ENCODE results near the gene LINGO4. TPM values are rescaled to one million over a fixed set of nuclear protein-coding genes. Genes with fewer than 3 reads are reported as not detected.

LINGO4 gene, protein sequence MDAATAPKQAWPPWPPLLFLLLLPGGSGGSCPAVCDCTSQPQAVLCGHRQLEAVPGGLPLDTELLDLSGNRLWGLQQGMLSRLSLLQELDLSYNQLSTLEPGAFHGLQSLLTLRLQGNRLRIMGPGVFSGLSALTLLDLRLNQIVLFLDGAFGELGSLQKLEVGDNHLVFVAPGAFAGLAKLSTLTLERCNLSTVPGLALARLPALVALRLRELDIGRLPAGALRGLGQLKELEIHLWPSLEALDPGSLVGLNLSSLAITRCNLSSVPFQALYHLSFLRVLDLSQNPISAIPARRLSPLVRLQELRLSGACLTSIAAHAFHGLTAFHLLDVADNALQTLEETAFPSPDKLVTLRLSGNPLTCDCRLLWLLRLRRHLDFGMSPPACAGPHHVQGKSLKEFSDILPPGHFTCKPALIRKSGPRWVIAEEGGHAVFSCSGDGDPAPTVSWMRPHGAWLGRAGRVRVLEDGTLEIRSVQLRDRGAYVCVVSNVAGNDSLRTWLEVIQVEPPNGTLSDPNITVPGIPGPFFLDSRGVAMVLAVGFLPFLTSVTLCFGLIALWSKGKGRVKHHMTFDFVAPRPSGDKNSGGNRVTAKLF
- not detected in 2 replicates for total RNA-seq (2021)
- Bru-seq, nascent RNA = not detected
- BruChase-seq, experiment 1, labeled RNA remaining after a 2-hour chase = not detected
- BruChase-seq, experiment 2, labeled RNA remaining after a 6-hour chase = not detected
- long read RNA-seq = 0 reads

DNA sequence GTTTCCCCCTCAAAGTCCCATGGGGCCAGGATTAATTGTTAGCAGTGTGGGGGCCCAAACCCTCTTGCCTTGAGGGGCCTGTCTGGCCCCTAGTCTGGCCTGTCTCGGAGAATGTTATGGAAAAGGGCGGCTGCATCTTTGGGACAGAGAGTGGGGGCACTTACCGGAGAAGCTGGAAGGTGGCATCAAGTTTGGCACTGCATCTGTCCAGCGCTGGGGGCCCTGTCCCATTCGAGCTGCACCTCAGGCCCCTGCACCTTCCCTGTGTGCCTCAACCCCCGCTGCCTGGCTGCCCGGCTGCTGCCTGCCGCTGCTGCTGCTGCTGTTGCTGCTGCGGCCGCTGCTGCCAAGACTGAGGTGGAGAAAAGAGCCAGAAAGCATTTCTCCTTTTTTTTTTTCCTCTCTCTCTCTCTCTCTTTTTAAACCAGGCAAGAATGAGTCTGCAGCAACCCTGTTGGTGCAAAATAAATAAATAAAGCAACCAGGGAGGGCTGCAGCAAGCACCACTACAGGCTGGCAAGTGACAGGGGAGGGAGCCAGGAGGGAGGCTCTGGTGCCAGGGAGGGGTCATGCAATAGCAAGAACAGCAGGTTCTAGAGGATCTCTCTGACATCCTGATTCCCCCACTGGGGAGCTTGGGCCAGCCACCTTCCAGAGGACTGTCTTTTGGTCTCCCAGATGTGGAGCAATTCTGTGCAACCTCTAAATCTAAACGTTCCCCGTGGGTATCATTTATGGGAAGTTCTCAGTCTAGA is at the start of gene LINGO4:
Gene LINGO4 (minus strand): TSS at position 354 of the 755 bp plus-strand sequence. CDS start 2,715 bp downstream, outside the sequence.
- Histone ChIP-seq H3K27ac (ENCODE audit: low read depth, low read length, poor library complexity, severe bottlenecking) (no peak within 1 kb of the TSS), H3K4me3 (ENCODE audit: low read depth, low read length, poor library complexity, severe bottlenecking) (no peak within 1 kb of the TSS), H3K36me3 (ENCODE audit: insufficient read depth, low read length, poor library complexity, severe bottlenecking) (no peaks in the 10 kb centered on the region), H3K4me1 (ENCODE audit: insufficient read depth, low read length, poor library complexity, severe bottlenecking) (no peaks in the 10 kb centered on the region), H3K9me3 (ENCODE audit: low read depth, low read length, poor library complexity, severe bottlenecking) (no peaks in the 10 kb centered on the region), H3K27me3 (replicated peaks; ENCODE audit: insufficient read depth, low read depth, low read length, poor library complexity) (peaks cover 68% of the 10 kb centered on the region)
- ChIA-PET CTCF (no interaction called here), POLR2A (ENCODE audit: low non-redundant PET) (no interaction called here)
- no peak for TF ChIP-seq EZH2 (IDR thresholded peaks at IDR 0.05; ENCODE audit: borderline replicate concordance, low read depth, low read length, poor library complexity, severe bottlenecking)
- TF ChIP-seq, protein P1, sequence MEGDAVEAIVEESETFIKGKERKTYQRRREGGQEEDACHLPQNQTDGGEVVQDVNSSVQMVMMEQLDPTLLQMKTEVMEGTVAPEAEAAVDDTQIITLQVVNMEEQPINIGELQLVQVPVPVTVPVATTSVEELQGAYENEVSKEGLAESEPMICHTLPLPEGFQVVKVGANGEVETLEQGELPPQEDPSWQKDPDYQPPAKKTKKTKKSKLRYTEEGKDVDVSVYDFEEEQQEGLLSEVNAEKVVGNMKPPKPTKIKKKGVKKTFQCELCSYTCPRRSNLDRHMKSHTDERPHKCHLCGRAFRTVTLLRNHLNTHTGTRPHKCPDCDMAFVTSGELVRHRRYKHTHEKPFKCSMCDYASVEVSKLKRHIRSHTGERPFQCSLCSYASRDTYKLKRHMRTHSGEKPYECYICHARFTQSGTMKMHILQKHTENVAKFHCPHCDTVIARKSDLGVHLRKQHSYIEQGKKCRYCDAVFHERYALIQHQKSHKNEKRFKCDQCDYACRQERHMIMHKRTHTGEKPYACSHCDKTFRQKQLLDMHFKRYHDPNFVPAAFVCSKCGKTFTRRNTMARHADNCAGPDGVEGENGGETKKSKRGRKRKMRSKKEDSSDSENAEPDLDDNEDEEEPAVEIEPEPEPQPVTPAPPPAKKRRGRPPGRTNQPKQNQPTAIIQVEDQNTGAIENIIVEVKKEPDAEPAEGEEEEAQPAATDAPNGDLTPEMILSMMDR (conservative IDR thresholded peaks at IDR 0.05; ENCODE audit: low read depth, low read length) = no peak
- DNase-seq (ENCODE audit: low spot score) = no peak
- BruUV-seq (replicated peaks) = no TSS peak
- intact Hi-C loops (cut with micrococcal nuclease; ENCODE audit: unreplicated experiment) = no loop called here

DNA sequence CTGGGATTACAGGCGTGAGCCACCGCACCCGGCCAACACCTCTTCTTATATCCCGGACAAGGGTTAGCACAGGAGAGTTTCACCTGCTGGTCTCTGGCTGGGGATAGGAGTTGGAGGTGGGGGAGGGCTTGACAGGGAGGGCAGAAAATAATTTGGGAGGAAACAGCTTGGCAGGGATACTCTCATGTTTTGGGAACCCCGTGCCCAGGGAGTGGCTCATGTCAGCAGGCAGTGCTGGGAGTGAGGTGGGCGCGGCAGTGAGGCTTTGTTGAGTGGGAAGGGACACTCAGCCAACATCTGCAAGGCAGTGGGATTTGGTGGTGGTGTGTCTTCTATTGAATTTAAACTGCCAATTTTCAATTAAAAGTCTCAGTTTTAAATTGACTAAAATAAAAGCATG is 49.4 kb upstream of the LINGO4 start:
- POLR2A ChIA-PET (ENCODE audit: low non-redundant PET) = no interaction called here
- intact Hi-C loops (cut with micrococcal nuclease; ENCODE audit: unreplicated experiment) = no loop called here
- Histone ChIP-seq H3K36me3 (ENCODE audit: insufficient read depth, low read length, poor library complexity, severe bottlenecking) (no peaks in the 10 kb centered on the region), H3K9me3 (ENCODE audit: low read depth, low read length, poor library complexity, severe bottlenecking) (no peaks in the 10 kb centered on the region), H3K27me3 (replicated peaks; ENCODE audit: insufficient read depth, low read depth, low read length, poor library complexity) (peaks cover 33% of the 10 kb centered on the region), H3K27ac (ENCODE audit: low read depth, low read length, poor library complexity, severe bottlenecking) (no peak overlapping the region), H3K4me3 (ENCODE audit: low read depth, low read length, poor library complexity, severe bottlenecking) (no peak overlapping the region), H3K4me1 (ENCODE audit: insufficient read depth, low read length, poor library complexity, severe bottlenecking) (no peaks in the 10 kb centered on the region)
- TF ChIP-seq, protein P1 (conservative IDR thresholded peaks at IDR 0.05; ENCODE audit: low read depth, low read length) = no peak
- no peak for TF ChIP-seq EZH2 (IDR thresholded peaks at IDR 0.05; ENCODE audit: borderline replicate concordance, low read depth, low read length, poor library complexity, severe bottlenecking)
- BruUV-seq (replicated peaks) = no TSS peak
- CTCF ChIA-PET = interaction anchor here (0.7 kb wide), 1 partner anchor 95 kb away, joined by 6 read pairs; no protein-coding TSS in a partner anchor
- no peak for DNase-seq (ENCODE audit: low spot score)

DNA sequence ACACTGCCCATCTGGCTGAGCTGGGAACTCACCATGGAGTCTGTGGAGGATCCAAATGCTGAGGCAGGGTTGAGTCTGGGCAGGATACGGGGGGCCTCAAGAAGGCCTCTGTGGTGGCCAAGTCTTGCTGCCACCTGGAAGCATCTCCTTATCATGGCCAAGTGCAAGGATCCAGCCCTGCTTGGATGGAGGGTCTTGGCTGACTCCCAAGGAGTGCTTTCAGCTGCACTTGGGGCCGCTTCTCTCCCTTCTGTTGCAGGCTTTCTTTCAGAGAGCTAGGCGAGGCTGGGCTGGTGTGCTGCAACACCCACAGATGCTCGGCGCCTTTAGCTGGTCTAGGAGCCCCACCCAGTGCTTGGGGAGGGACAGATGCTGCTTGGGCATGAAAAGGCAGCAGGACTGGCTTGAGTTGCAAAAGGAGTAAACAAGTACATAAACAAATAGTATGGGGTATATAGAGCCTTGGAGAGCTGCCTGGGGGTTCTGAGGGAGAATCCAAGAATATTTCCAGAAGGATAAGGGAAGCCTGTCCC is 48.3 kb upstream of the LINGO4 start, which contains the start of gene THEM5:
Gene THEM5 (minus strand): TSS at position 302 of the 533 bp plus-strand sequence. CDS start 147 bp downstream, at position 155.
- intact Hi-C loops (cut with micrococcal nuclease; ENCODE audit: unreplicated experiment) = no loop called here
- no TSS peak for BruUV-seq (replicated peaks)
- H3K27ac ChIP-seq (ENCODE audit: low read depth, low read length, poor library complexity, severe bottlenecking) = no peak within 1 kb of the TSS
- ChIA-PET POLR2A (ENCODE audit: low non-redundant PET) (interaction anchor here (0.6 kb wide), 1 partner anchor 21 kb away, joined by 3 read pairs; no protein-coding TSS in a partner anchor), CTCF (no interaction called here)
- no peak within 1 kb of the TSS for H3K4me3 ChIP-seq (ENCODE audit: low read depth, low read length, poor library complexity, severe bottlenecking)
- no peaks in the 10 kb centered on the region for H3K9me3 ChIP-seq (ENCODE audit: low read depth, low read length, poor library complexity, severe bottlenecking)
- H3K4me1 ChIP-seq (ENCODE audit: insufficient read depth, low read length, poor library complexity, severe bottlenecking) = no peaks in the 10 kb centered on the region
- H3K36me3 ChIP-seq (ENCODE audit: insufficient read depth, low read length, poor library complexity, severe bottlenecking) = no peaks in the 10 kb centered on the region
- DNase-seq (ENCODE audit: low spot score) = no peak
- no peak for TF ChIP-seq EZH2 (IDR thresholded peaks at IDR 0.05; ENCODE audit: borderline replicate concordance, low read depth, low read length, poor library complexity, severe bottlenecking)
- TF ChIP-seq, protein P1 (conservative IDR thresholded peaks at IDR 0.05; ENCODE audit: low read depth, low read length) = no peak
- peaks cover 45% of the 10 kb centered on the region for H3K27me3 ChIP-seq (replicated peaks; ENCODE audit: insufficient read depth, low read depth, low read length, poor library complexity)
